Adrenal gland (tissue), 5 donors: ENCODE data around the gene CES5A.

Source experiments
- POLR2A ChIP-seq, 2 donors: fragments of 450-650 bp; IDR thresholded peaks; one replicate each; pipeline ENCODE4 v1.6.1; 2017; ENCODE audit warnings: antibody characterized with exemption in 2 of 2, mild to moderate bottlenecking in 2 of 2, moderate library complexity in 1 of 2
- TF ChIP-seq, protein P1 (sequence below), 6 experiments: fragments of 450-650 bp in 4 of 6; fragments of 200-600 bp in 2 of 6; sonication (generic) in 1 of 6; IDR thresholded peaks; 1 replicate in 5 of 6; 2 replicates in 1 of 6; pipeline versions ENCODE4 v1.5.1 to v1.8.0; 2016 to 2021; ENCODE audit warnings: antibody characterized with exemption in 6 of 6, mild to moderate bottlenecking in 2 of 6, moderate library complexity in 1 of 6
- donor health status: DM: no; HTN: no; CAD: no.

DNA sequence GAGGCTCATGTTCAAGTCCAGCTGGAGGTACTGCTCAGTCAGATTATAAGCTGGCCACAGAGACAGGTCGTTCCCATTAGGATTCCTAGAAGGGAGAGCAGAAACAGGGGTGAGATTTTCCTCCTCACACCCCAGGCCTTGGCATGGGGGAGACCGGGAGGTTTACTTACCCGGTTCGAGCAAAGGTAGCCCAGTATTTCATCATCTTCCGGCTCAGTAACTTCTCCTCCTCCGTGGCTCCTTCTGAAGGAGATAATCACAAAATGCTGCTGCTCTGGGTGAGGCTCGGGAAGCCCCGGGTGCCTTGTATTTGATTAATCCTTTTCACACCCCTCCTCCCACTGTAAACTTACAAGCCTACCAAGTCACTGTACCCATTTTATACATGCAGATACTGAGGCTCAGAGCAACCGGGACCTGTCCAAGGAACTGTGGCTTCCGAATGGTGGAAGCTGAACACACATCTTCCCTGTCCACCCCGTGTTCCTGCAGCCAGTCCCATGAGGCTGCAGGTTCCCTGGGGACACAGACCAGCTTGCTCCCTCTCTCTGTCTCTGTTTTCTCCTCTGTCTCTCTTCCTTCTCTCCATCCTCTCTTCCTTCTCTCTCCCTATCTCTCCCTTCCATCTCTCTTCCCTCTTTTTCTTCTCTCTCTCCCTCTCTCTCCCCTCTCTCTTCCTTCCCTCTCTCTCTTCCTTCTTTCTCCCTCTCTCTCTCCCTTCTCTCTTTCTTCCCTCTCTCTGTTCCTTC is 28.4 kb downstream of the CES5A start:
- TF ChIP-seq, protein P1, sequence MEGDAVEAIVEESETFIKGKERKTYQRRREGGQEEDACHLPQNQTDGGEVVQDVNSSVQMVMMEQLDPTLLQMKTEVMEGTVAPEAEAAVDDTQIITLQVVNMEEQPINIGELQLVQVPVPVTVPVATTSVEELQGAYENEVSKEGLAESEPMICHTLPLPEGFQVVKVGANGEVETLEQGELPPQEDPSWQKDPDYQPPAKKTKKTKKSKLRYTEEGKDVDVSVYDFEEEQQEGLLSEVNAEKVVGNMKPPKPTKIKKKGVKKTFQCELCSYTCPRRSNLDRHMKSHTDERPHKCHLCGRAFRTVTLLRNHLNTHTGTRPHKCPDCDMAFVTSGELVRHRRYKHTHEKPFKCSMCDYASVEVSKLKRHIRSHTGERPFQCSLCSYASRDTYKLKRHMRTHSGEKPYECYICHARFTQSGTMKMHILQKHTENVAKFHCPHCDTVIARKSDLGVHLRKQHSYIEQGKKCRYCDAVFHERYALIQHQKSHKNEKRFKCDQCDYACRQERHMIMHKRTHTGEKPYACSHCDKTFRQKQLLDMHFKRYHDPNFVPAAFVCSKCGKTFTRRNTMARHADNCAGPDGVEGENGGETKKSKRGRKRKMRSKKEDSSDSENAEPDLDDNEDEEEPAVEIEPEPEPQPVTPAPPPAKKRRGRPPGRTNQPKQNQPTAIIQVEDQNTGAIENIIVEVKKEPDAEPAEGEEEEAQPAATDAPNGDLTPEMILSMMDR (IDR thresholded peaks at IDR 0.05) = no peak
- no peak for TF ChIP-seq POLR2A (IDR thresholded peaks at IDR 0.05)
